Upper lobe of right lung (tissue), 1 donor: ENCODE results near the gene ARHGEF28. TPM values are rescaled to one million over a fixed set of nuclear protein-coding genes. Genes with fewer than 3 reads are reported as not detected.

Experiments
- ATAC-seq: fragments of 200-7000 bp; cut with Tn5 transposase; one replicate; pipeline ENCODE4 v1.9.1; 2020; ENCODE audit warnings: mild to moderate bottlenecking, moderate library complexity
- DNase-seq: peaks from one replicate; pipeline ENCODE4 v3.0.0-alpha.2; 2020
- H3K27ac ChIP-seq: fragments of 200-600 bp; one replicate; pipeline ENCODE4 v1.8.0; 2022
- H3K27me3 ChIP-seq: fragments of 200-600 bp; one replicate; pipeline ENCODE4 v1.8.0; 2022; ENCODE audit warnings: mild to moderate bottlenecking
- H3K36me3 ChIP-seq: fragments of 200-600 bp; one replicate; pipeline ENCODE4 v1.8.0; 2022
- H3K4me1 ChIP-seq: fragments of 200-600 bp; one replicate; pipeline ENCODE4 v1.8.0; 2022
- H3K4me3 ChIP-seq: fragments of 200-600 bp; one replicate; pipeline ENCODE4 v1.8.0; 2022; ENCODE audit warnings: mild to moderate bottlenecking
- H3K9me3 ChIP-seq: fragments of 200-600 bp; one replicate; pipeline ENCODE4 v1.8.0; 2022
- CTCF ChIP-seq: fragments of 200-600 bp; IDR thresholded peaks from one replicate; pipeline ENCODE4 v1.8.0; 2022; ENCODE audit warnings: antibody characterized with exemption
- intact Hi-C: fragments of 100-400 bp; cut with DNase I; formaldehyde crosslinking; loops from one replicate; pipeline ENCODE4 v1.11.0; 2022
- total RNA-seq: library from RNA; stranded (reverse); fragmentation: NEBNext Ultra II Directional; extraction: Animal tissue kit (Norgen Biotek cat#: 25700); gene quantifications from one replicate; pipeline ENCODE4 v1.2.1, GENCODE V29; 2021
- donor health status: DM: no; HTN: yes; CAD: no; lungs with severe emphysema.

ARHGEF28 gene
- total RNA-seq, 1 donor from 2014 or later: 22.3 TPM

GRCh38 chr5:73938938-73939320, 312.9 kb downstream of the ARHGEF28 start:
- H3K4me1 ChIP-seq: no peaks in the 10 kb centered on the region
- no peak overlapping the region for H3K27ac ChIP-seq
- ATAC-seq (no peak), DNase-seq (no peak)
- H3K9me3 ChIP-seq: no peaks in the 10 kb centered on the region
- no peaks in the 10 kb centered on the region for H3K36me3 ChIP-seq
- intact Hi-C loops: no loop called here
- no peak for TF ChIP-seq CTCF
- no peak overlapping the region for H3K4me3 ChIP-seq
- H3K27me3 ChIP-seq: no peaks in the 10 kb centered on the region

GRCh38 chr5:73939557-73939956, 313.6 kb downstream of the ARHGEF28 start:
- Histone ChIP-seq H3K4me3 (no peak overlapping the region), H3K27ac (no peak overlapping the region), H3K9me3 (no peaks in the 10 kb centered on the region), H3K4me1 (no peaks in the 10 kb centered on the region), H3K27me3 (no peaks in the 10 kb centered on the region), H3K36me3 (no peaks in the 10 kb centered on the region)
- intact Hi-C loops: no loop called here
- ATAC-seq: no peak
- no peak for TF ChIP-seq CTCF
- DNase-seq: no peak

- H3K27ac ChIP-seq: no peak overlapping the region
- TF ChIP-seq CTCF: no peak
- H3K27me3 ChIP-seq: no peaks in the 10 kb centered on the region
- no peak overlapping the region for H3K4me3 ChIP-seq
- H3K4me1 ChIP-seq: no peaks in the 10 kb centered on the region
- ATAC-seq (no peak), DNase-seq (no peak)
- no peaks in the 10 kb centered on the region for H3K9me3 ChIP-seq
- H3K36me3 ChIP-seq: no peaks in the 10 kb centered on the region
- intact Hi-C loops: no loop called here
Observed at GRCh38 chr5:73940026-73940425, 314.0 kb downstream of the ARHGEF28 start.

- H3K27ac ChIP-seq: no peak overlapping the region
- intact Hi-C loops: no loop called here
Observed at GRCh38 chr5:73940801-73941200, 314.8 kb downstream of the ARHGEF28 start.

GRCh38 chr5:73942783-73943182, 316.8 kb downstream of the ARHGEF28 start:
- H3K4me1 ChIP-seq: no peaks in the 10 kb centered on the region
- no peak for DNase-seq
- ATAC-seq: no peak
- no peaks in the 10 kb centered on the region for H3K36me3 ChIP-seq
- no peak overlapping the region for H3K4me3 ChIP-seq
- H3K27ac ChIP-seq: no peak overlapping the region
- no peaks in the 10 kb centered on the region for H3K9me3 ChIP-seq
- TF ChIP-seq CTCF: no peak
- H3K27me3 ChIP-seq: no peaks in the 10 kb centered on the region
- intact Hi-C loops: no loop called here

More at GRCh38 chr5:73940801-73941200, 314.8 kb downstream of the ARHGEF28 start:
- no peaks in the 10 kb centered on the region for H3K27me3 ChIP-seq
- H3K9me3 ChIP-seq: no peaks in the 10 kb centered on the region
- H3K4me3 ChIP-seq: no peak overlapping the region
- ATAC-seq: no peak
- no peak for DNase-seq
- H3K36me3 ChIP-seq: no peaks in the 10 kb centered on the region
- H3K4me1 ChIP-seq: no peaks in the 10 kb centered on the region
- no peak for TF ChIP-seq CTCF

GRCh38 chr5:73943397-73943796, 317.4 kb downstream of the ARHGEF28 start:
- intact Hi-C loops: no loop called here
- no peak overlapping the region for H3K27ac ChIP-seq
- no peaks in the 10 kb centered on the region for H3K4me1 ChIP-seq
- ATAC-seq (no peak), DNase-seq (no peak)
- no peaks in the 10 kb centered on the region for H3K9me3 ChIP-seq
- no peaks in the 10 kb centered on the region for H3K27me3 ChIP-seq
- H3K4me3 ChIP-seq: no peak overlapping the region
- no peaks in the 10 kb centered on the region for H3K36me3 ChIP-seq
- no peak for TF ChIP-seq CTCF
